Measurements from ENCODE around the gene XYLT2. TPM values are rescaled to one million over a fixed set of nuclear protein-coding genes. Genes with fewer than 3 reads are reported as not detected.

Gene XYLT2
- total and polyA plus RNA-seq, 2 of the 13 experiments (the other 11 are each of a cell fraction or from before 2014, with no cell fraction given), result 17.0 to 22.1 TPM

- TF ChIP-seq ATF4 (CRISPR knock-in tag; IDR thresholded peaks at IDR 0.05) (peak in 1 of 2 experiments; percentile 89; a peak in 2 of 4 replicates), ZNF556 (CRISPR knock-in tag; IDR thresholded peaks at IDR 0.05; ENCODE audit: borderline replicate concordance) (peak; percentile 99), MXD4 (CRISPR knock-in tag; IDR thresholded peaks at IDR 0.05) (peak; percentile 98), ZNF232 (CRISPR knock-in tag; IDR thresholded peaks at IDR 0.05; ENCODE audit: borderline replicate concordance) (peak; percentile 64; the same call in 1 of the 2 replicates), ZFP36L1 (CRISPR knock-in tag; IDR thresholded peaks at IDR 0.05) (peak; percentile 84; the same call in 1 of the 2 replicates), ZBED4 (CRISPR knock-in tag; IDR thresholded peaks at IDR 0.05; ENCODE audit: borderline replicate concordance) (peak; percentile 78), ZNF790 (CRISPR knock-in tag; IDR thresholded peaks at IDR 0.05; ENCODE audit: borderline replicate concordance) (peak; percentile 95), RFXANK (CRISPR knock-in tag; IDR thresholded peaks at IDR 0.05) (no peak), ZNF329 (CRISPR knock-in tag; IDR thresholded peaks at IDR 0.05; ENCODE audit: low read depth) (peak; percentile 95), ZNF609 (CRISPR knock-in tag; IDR thresholded peaks at IDR 0.05; ENCODE audit: borderline replicate concordance) (peak; percentile 93), RFX3 (CRISPR knock-in tag; IDR thresholded peaks at IDR 0.05) (peak; percentile 46; the same call in 1 of the 2 replicates), ZNF180 (CRISPR knock-in tag; IDR thresholded peaks at IDR 0.05; ENCODE audit: borderline replicate concordance, low read depth) (no peak; the same call in 1 of the 2 replicates), ZNF674 (CRISPR knock-in tag; IDR thresholded peaks at IDR 0.05; ENCODE audit: low read depth) (peak; percentile 83; the same call in 1 of the 2 replicates), HCFC1 (IDR thresholded peaks at IDR 0.05; ENCODE audit: low read depth, low read length) (peak; percentile 76), POGK (CRISPR knock-in tag; conservative IDR thresholded peaks at IDR 0.05) (peak; percentile 100)
Measured at GRCh38 chr17:50397111-50397918, 51.4 kb downstream of the XYLT2 start, which contains the start of gene LRRC59 (continued).

All from HepG2 (cell line).